T47D (cell line): ENCODE measurements around the gene PRPF31.
"Not testable (repeated sequence)": the region's sequence is repeated elsewhere in the genome, so short reads cannot be mapped to it uniquely, and the experiment has no call there.

Experiments
- DNase-seq, 2 experiments: peaks; one replicate each; pipeline versions ENCODE4 v3.0.0 to v3.0.0-alpha.2; 2011 to 2012; ENCODE audit warnings: low read depth in 1 of 2, low spot score in 1 of 2
- JUND ChIP-seq: IDR thresholded peaks from 2 replicates; pipeline ENCODE4 v1.6.1; 2012; ENCODE audit warnings: low read depth
- in situ Hi-C: cut with HindIII; loops from 2 replicates; pipeline ENCODE4 v1.10.0; 2016; ENCODE audit warnings: low sequenced_read_pairs, low pct_unique_long_range_greater_than_20kb

Gene PRPF31

GRCh38 chr19:54165222-54165621 lies 49.7 kb downstream of the PRPF31 start:
- no peak for DNase-seq
- in situ Hi-C loops = no loop called here
- no peak for TF ChIP-seq JUND

DNA sequence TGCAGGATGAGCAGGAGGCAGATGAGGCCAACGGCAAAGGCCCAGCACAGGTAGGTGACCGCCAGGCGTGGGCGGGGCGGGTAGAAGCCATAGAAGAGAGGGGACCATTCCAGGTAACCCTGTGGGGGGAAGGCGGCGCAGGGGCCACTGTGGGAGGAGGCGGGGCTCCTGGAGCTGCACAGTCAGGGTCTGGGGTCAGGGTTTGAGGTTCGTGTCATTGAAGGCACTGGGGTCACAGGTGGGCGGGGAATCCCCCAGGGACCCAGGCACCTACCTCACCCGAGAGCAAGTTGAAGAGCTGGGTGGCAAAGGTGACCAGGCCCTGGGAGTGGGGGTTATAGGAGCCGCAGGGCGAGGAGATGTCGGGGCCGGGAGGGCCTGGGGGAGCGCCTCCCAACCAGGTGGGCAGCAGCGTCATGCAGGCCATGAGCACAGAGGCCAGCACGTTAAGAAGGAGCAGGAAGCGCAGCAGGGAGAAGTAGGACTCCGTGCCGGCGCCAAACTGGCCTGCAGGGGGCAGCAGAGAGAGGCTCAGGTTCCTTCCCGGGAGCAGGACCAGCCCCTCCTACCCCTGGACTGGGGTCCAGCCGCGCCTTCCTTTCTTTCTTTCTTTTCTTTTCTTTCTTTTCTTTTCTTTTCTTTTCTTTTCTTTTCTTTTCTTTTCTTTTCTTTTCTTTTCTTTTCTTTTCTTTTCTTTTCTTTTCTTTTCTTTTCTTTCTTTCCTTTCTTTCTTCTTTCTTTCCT lies 52.8 kb downstream of the PRPF31 start:
- DNase-seq = peak; percentile 54 to 80
- in situ Hi-C loops = no loop called here
- TF ChIP-seq JUND = no peak

- no peak for TF ChIP-seq JUND
- no peak for DNase-seq
- in situ Hi-C loops = no loop called here
Observed at GRCh38 chr19:54169149-54169740, 53.7 kb downstream of the PRPF31 start.

GRCh38 chr19:54171736-54172431 lies 56.3 kb downstream of the PRPF31 start:
- DNase-seq, in situ Hi-C loops: not testable (repeated sequence)

- DNase-seq = peak; percentile 80 to 91
- 0 out of 2 replicates have a peak, but pooled peaks have one; percentile 11 for TF ChIP-seq JUND
- in situ Hi-C loops = no loop called here
Observed at GRCh38 chr19:54172471-54173358, 57.2 kb downstream of the PRPF31 start, which contains the start of gene TMC4. Gene TMC4 (minus strand): TSS chr19:54173160. CDS start chr19:54173117, 43 bp downstream.

DNA sequence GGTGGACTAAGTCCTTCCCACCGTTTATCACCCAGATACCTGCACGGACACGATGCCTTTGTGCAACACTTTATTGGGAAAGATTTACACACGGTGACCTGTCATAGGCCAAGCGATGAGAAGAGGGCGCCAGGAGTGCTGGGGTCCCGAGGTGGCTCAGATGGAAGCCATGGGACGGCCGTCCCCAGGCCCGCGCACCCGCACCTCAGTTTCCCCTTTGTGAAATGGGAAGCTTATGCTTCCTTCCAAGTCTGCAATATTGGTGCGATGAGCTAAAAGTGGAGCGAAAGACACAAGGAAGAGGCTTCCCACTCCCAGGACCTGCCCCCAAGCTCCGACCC lies 57.8 kb downstream of the PRPF31 start:
- no peak for TF ChIP-seq JUND
- in situ Hi-C loops = no loop called here
- DNase-seq = no peak

DNA sequence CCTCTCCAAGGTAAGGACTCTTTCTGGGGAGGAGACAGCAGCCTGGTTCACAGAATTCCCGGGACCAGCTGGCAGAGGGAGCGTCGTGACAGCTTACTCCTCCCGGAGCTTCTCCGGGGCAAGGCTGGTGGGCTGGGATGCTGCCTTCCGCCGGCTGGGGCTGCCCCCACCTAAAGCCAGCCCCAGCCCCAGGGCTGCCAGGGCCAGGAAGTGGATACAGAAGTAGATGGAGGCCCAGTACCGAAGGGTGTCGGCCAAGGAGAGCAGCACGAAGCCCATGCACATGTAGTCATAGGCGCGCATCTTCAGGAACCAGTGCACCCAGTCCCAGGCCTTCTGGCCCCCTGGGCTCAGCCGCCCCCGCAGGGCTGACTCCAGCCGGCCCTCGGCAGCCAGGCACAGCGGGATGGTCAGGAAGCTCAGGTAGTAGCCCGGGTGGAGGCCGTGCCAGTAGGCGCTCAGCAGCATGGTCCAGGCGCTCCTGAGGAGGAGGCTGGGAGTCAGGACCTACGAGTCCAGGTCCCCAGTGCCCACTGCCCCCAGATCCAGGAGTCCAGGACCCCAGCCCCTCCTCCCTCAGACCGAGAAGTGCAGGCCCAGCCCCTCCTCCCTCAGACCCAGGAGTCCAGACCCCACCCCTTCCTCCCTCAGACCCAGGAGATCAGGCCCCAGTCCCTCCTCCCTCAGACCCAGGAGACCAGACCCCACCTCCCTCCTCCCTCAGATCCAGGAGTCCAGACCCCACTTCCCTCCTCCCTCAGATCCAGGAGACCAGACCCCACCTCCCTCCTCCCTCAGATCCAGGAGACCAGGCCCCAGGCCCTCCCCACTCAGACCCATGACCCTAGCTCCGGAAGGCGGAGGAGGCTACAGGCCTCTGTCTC lies 58.6 kb downstream of the PRPF31 start:
- no peak for DNase-seq
- TF ChIP-seq JUND = no peak
- in situ Hi-C loops = no loop called here

DNA sequence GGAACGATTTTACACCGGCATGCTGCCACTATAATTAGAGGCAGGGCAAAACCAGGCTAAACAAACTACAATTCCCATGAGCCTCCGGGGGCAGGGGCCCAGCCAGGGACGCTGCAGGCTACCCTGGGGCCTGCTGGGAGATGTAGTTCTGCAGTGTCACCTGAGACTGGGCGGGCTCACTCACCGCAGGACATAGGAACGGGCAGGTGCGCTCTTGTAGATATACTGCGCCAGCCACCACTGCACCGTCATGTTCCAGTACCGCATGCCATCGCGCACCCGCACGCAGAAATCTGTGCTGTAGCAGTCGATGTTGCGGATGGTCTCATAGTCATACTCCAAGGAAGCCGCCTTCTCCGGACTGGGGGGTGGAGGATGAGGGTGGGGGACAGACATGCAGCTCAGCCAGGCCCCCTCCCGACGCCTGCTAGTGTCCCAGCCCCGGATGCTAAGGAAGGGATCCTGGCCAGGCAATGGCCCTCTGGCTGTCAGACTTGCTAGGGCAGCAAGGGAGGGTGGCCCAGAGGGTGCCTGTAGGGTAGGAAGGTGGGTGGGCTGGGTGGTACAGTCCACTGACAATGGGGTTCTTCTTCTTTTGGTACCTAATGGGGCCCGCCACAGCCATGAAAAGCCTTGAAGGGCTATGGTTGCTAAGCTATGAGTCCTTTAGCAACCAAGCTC lies 63.2 kb downstream of the PRPF31 start:
- no peak for TF ChIP-seq JUND
- DNase-seq = peak in 1 of 2 experiments; percentile 43
- in situ Hi-C loops = no loop called here

GRCh38 chr19:54179262-54179852 lies 63.8 kb downstream of the PRPF31 start:
- no peak for TF ChIP-seq JUND
- DNase-seq = no peak
- in situ Hi-C loops = no loop called here

- no peak for TF ChIP-seq JUND
- peak in 1 of 2 experiments; percentile 70 for DNase-seq
- in situ Hi-C loops = no loop called here
Observed at GRCh38 chr19:54179921-54180461, 64.4 kb downstream of the PRPF31 start.
